Lower lobe of right lung (tissue), 2 donors: ENCODE measurements around the gene OTOG. TPM values are rescaled to one million over a fixed set of nuclear protein-coding genes. Genes with fewer than 3 reads are reported as not detected.

Experiments
- ATAC-seq, 2 donors: fragments of 200-7000 bp; cut with Tn5 transposase; one replicate each; pipeline ENCODE4 v1.9.1; 2020 to 2022; ENCODE audit warnings: mild to moderate bottlenecking in 2 of 2, moderate library complexity in 2 of 2
- DNase-seq: peaks from one replicate; pipeline ENCODE4 v3.0.0-alpha.2; 2020
- H3K27ac ChIP-seq: fragments of 200-600 bp; one replicate; pipeline ENCODE4 v1.8.0; 2022
- H3K27me3 ChIP-seq: fragments of 200-600 bp; one replicate; pipeline ENCODE4 v1.8.0; 2022; ENCODE audit warnings: low read depth
- H3K36me3 ChIP-seq: fragments of 200-600 bp; one replicate; pipeline ENCODE4 v1.8.0; 2022; ENCODE audit warnings: mild to moderate bottlenecking
- H3K4me1 ChIP-seq: fragments of 200-600 bp; one replicate; pipeline ENCODE4 v1.8.0; 2022
- H3K4me3 ChIP-seq: fragments of 200-600 bp; one replicate; pipeline ENCODE4 v1.8.0; 2022; ENCODE audit warnings: mild to moderate bottlenecking
- H3K9me3 ChIP-seq: fragments of 200-600 bp; one replicate; pipeline ENCODE4 v1.8.0; 2022
- CTCF ChIP-seq: fragments of 200-600 bp; IDR thresholded peaks from one replicate; pipeline ENCODE4 v1.8.0; 2022; ENCODE audit warnings: antibody characterized with exemption, mild to moderate bottlenecking
- intact Hi-C: fragments of 100-400 bp; cut with DNase I; formaldehyde crosslinking; loops from one replicate; pipeline ENCODE4 v1.11.0; 2022
- total RNA-seq: library from RNA; stranded (reverse); fragmentation: NEBNext Ultra II Directional; extraction: Animal tissue kit (Norgen Biotek cat#: 25700); gene quantifications from one replicate; pipeline ENCODE4 v1.2.1, GENCODE V29; 2021
- donor health status: DM: no; HTN: yes; CAD: no; lungs with severe emphysema.

Gene OTOG
- total RNA-seq, 1 donor from 2014 or later: not detected

- Histone ChIP-seq H3K27ac (no peak overlapping the region), H3K27me3 (no peaks in the 10 kb centered on the region), H3K36me3 (no peaks in the 10 kb centered on the region), H3K9me3 (no peaks in the 10 kb centered on the region), H3K4me1 (no peaks in the 10 kb centered on the region), H3K4me3 (no peak overlapping the region)
- no peak for ATAC-seq
- no peak for DNase-seq
- no peak for TF ChIP-seq CTCF
- intact Hi-C loops: no loop called here
These were observed 17.9 kb upstream of the OTOG start for GRCh38 chr11:17528906-17529843.

DNA sequence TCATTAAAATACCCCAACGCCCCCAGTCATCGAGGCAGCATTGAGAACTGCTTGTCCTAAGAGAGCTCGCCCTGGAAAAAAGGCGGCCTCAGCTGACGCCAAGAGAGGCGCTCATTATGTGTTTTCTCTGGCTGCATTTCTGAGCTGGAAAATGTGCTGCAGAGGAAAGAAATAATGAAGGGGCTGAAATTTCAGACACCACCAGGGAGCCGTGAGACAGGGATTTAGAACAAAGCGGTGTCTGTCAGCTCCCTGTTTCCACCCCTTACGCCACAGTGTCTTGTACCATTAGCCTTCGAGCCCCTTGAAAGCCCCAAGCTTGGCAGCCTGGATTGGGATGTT is 17.2 kb upstream of the OTOG start:
- ATAC-seq: no peak
- no peak for TF ChIP-seq CTCF
- intact Hi-C loops: no loop called here
- no peak for DNase-seq
- no peak overlapping the region for H3K27ac ChIP-seq
- no peak overlapping the region for H3K4me3 ChIP-seq
- H3K36me3 ChIP-seq: no peaks in the 10 kb centered on the region
- no peaks in the 10 kb centered on the region for H3K27me3 ChIP-seq
- no peaks in the 10 kb centered on the region for H3K9me3 ChIP-seq
- no peaks in the 10 kb centered on the region for H3K4me1 ChIP-seq

GRCh38 chr11:17531071-17531600 is 15.9 kb upstream of the OTOG start:
- DNase-seq: no peak
- no peaks in the 10 kb centered on the region for H3K36me3 ChIP-seq
- intact Hi-C loops: no loop called here

DNA sequence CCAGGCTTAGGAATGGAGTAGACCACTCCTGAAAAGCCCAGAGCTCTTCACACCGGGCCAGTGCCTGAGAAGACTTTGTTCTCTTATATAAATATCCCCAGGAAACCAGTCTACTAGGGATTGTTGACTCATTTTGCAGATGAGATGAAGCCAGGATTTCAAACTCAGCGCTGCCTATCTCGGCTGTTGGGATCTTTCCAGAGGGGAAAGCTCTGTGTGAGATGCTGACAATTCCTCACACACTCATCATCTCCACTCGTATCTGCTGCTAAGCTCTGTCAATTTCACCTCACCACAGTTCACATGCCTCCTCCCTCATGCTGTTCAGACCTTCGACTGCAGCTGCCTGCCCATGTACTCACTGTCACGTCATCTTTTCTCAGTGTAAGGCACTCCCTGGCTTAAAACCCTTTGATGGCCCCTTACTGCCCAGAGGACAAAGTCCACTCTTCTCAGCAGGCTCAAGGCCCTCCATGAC is 15.4 kb upstream of the OTOG start:
- no peak for TF ChIP-seq CTCF
- ATAC-seq: no peak
- DNase-seq: no peak
- H3K27ac ChIP-seq: no peak overlapping the region
- H3K4me1 ChIP-seq: no peaks in the 10 kb centered on the region
- no peaks in the 10 kb centered on the region for H3K9me3 ChIP-seq
- H3K27me3 ChIP-seq: no peaks in the 10 kb centered on the region
- no peaks in the 10 kb centered on the region for H3K36me3 ChIP-seq
- no peak overlapping the region for H3K4me3 ChIP-seq
- intact Hi-C loops: no loop called here

More at GRCh38 chr11:17531071-17531600, 15.9 kb upstream of the OTOG start:
- Histone ChIP-seq H3K27me3 (no peaks in the 10 kb centered on the region), H3K27ac (no peak overlapping the region), H3K4me1 (no peaks in the 10 kb centered on the region), H3K4me3 (no peak overlapping the region), H3K9me3 (no peaks in the 10 kb centered on the region)
- no peak for ATAC-seq
- no peak for TF ChIP-seq CTCF

GRCh38 chr11:17532784-17533183 is 14.3 kb upstream of the OTOG start:
- no peak for TF ChIP-seq CTCF
- no peak for DNase-seq

More at GRCh38 chr11:17532784-17533183, 14.3 kb upstream of the OTOG start:
- no peak for ATAC-seq
- no peak overlapping the region for H3K4me3 ChIP-seq
- H3K27ac ChIP-seq: no peak overlapping the region
- H3K9me3 ChIP-seq: no peaks in the 10 kb centered on the region
- H3K27me3 ChIP-seq: no peaks in the 10 kb centered on the region
- H3K36me3 ChIP-seq: no peaks in the 10 kb centered on the region
- intact Hi-C loops: no loop called here
- no peaks in the 10 kb centered on the region for H3K4me1 ChIP-seq
